Lower lobe of right lung (tissue), 2 donors: ENCODE data around the gene FUCA1. TPM values are rescaled to one million over a fixed set of nuclear protein-coding genes. Genes with fewer than 3 reads are reported as not detected.

Experiments
- ATAC-seq, 2 donors: fragments of 200-7000 bp; cut with Tn5 transposase; one replicate each; pipeline ENCODE4 v1.9.1; 2020 to 2022; ENCODE audit warnings: mild to moderate bottlenecking in 2 of 2, moderate library complexity in 2 of 2
- DNase-seq: peaks from one replicate; pipeline ENCODE4 v3.0.0-alpha.2; 2020
- H3K27ac ChIP-seq: fragments of 200-600 bp; one replicate; pipeline ENCODE4 v1.8.0; 2022
- H3K27me3 ChIP-seq: fragments of 200-600 bp; one replicate; pipeline ENCODE4 v1.8.0; 2022; ENCODE audit warnings: low read depth
- H3K36me3 ChIP-seq: fragments of 200-600 bp; one replicate; pipeline ENCODE4 v1.8.0; 2022; ENCODE audit warnings: mild to moderate bottlenecking
- H3K4me1 ChIP-seq: fragments of 200-600 bp; one replicate; pipeline ENCODE4 v1.8.0; 2022
- H3K4me3 ChIP-seq: fragments of 200-600 bp; one replicate; pipeline ENCODE4 v1.8.0; 2022; ENCODE audit warnings: mild to moderate bottlenecking
- H3K9me3 ChIP-seq: fragments of 200-600 bp; one replicate; pipeline ENCODE4 v1.8.0; 2022
- CTCF ChIP-seq: fragments of 200-600 bp; IDR thresholded peaks from one replicate; pipeline ENCODE4 v1.8.0; 2022; ENCODE audit warnings: antibody characterized with exemption, mild to moderate bottlenecking
- intact Hi-C: fragments of 100-400 bp; cut with DNase I; formaldehyde crosslinking; loops from one replicate; pipeline ENCODE4 v1.11.0; 2022
- long read RNA-seq: library from polyadenylated mRNA; unstranded; transcript quantifications from one replicate; pipeline ENCODE4 v2.0.0, GENCODE V29; 2021
- total RNA-seq: library from RNA; stranded (reverse); fragmentation: NEBNext Ultra II Directional; extraction: Animal tissue kit (Norgen Biotek cat#: 25700); gene quantifications from one replicate; pipeline ENCODE4 v1.2.1, GENCODE V29; 2021
- donor health status: DM: no; HTN: yes; CAD: no; lungs with severe emphysema.

FUCA1 gene
- 54.2 TPM for total RNA-seq
- long read RNA-seq, transcript FUCA1-201 (8 exons, 2,047 nt): major isoform, 143 of 158 reads
- long read RNA-seq, partial matches to known transcripts: 7 of 158 reads
- long read RNA-seq, other reads (novel, unspliced or antisense): 8 of 158 reads

- Histone ChIP-seq H3K9me3 (no peaks in the 10 kb centered on the region), H3K27ac (peak within 1 kb of the TSS; percentile 83), H3K27me3 (no peaks in the 10 kb centered on the region), H3K36me3 (peaks cover 24% of the 10 kb centered on the region), H3K4me1 (peaks cover 37% of the 10 kb centered on the region), H3K4me3 (peak within 1 kb of the TSS; percentile 96)
- ATAC-seq (peak; percentile 99), DNase-seq (peak; percentile 96)
- TF ChIP-seq CTCF: peak; percentile 88
- intact Hi-C loops: no loop called here
These were observed at the start of gene FUCA1 for GRCh38 chr1:23867895-23868556. Gene FUCA1, minus strand, starts transcription at chr1:23868290. Its CDS starts 4 bp downstream, at chr1:23868286.

GRCh38 chr1:23916209-23917131, 48.4 kb upstream of the FUCA1 start:
- TF ChIP-seq CTCF: peak; percentile 62
- intact Hi-C loops: no loop called here
- no peaks in the 10 kb centered on the region for H3K36me3 ChIP-seq
- ATAC-seq (peak; percentile 94 to 95), DNase-seq (peak; percentile 80)
- no peaks in the 10 kb centered on the region for H3K9me3 ChIP-seq
- H3K4me3 ChIP-seq: no peak overlapping the region
- no peak overlapping the region for H3K27ac ChIP-seq
- H3K4me1 ChIP-seq: peaks cover 19% of the 10 kb centered on the region
- H3K27me3 ChIP-seq: no peaks in the 10 kb centered on the region

GRCh38 chr1:23915466-23915865, 47.4 kb upstream of the FUCA1 start:
- Histone ChIP-seq H3K36me3 (no peaks in the 10 kb centered on the region), H3K9me3 (no peaks in the 10 kb centered on the region), H3K27me3 (no peaks in the 10 kb centered on the region), H3K4me1 (peaks cover 14% of the 10 kb centered on the region), H3K4me3 (no peak overlapping the region), H3K27ac (no peak overlapping the region)
- ATAC-seq (no peak), DNase-seq (no peak)
- intact Hi-C loops: no loop called here
- TF ChIP-seq CTCF: no peak

- intact Hi-C loops: no loop called here
- no peak for ATAC-seq
- TF ChIP-seq CTCF: no peak
These were observed 46.8 kb upstream of the FUCA1 start for GRCh38 chr1:23914921-23915320.

GRCh38 chr1:23913212-23913880, 45.3 kb upstream of the FUCA1 start, which contains the start of gene CNR2:
Gene CNR2, minus strand, starts transcription at chr1:23913362. Its CDS starts 37,745 bp downstream, at chr1:23875617.
- Histone ChIP-seq H3K9me3 (no peaks in the 10 kb centered on the region), H3K4me1 (no peaks in the 10 kb centered on the region), H3K27me3 (no peaks in the 10 kb centered on the region), H3K36me3 (no peaks in the 10 kb centered on the region), H3K4me3 (no peak within 1 kb of the TSS), H3K27ac (no peak within 1 kb of the TSS)
- intact Hi-C loops: no loop called here
- ATAC-seq (no peak), DNase-seq (no peak)
- TF ChIP-seq CTCF: no peak

More at GRCh38 chr1:23914921-23915320, 46.8 kb upstream of the FUCA1 start:
- Histone ChIP-seq H3K4me3 (no peak overlapping the region), H3K27me3 (no peaks in the 10 kb centered on the region), H3K27ac (no peak overlapping the region), H3K9me3 (no peaks in the 10 kb centered on the region), H3K36me3 (no peaks in the 10 kb centered on the region), H3K4me1 (peaks cover 8% of the 10 kb centered on the region)
- no peak for DNase-seq
